Sigmoid colon (tissue), 7 donors: ENCODE data around the gene FAM78B. TPM values are rescaled to one million over a fixed set of nuclear protein-coding genes. Genes with fewer than 3 reads are reported as not detected.

ENCODE experiments used
- DNase-seq: peaks from one replicate; pipeline ENCODE4 v3.0.0-alpha.2; 2019
- H3K27ac ChIP-seq, 4 donors: fragments of 200-600 bp; sonication (generic); one replicate each; pipeline ENCODE4 v1.5.1; 2016 to 2019; ENCODE audit warnings: mild to moderate bottlenecking in 1 of 4
- H3K27me3 ChIP-seq, 3 donors: fragments of 200-600 bp; sonication (generic); one replicate each; pipeline ENCODE4 v1.5.1; 2019; ENCODE audit warnings: mild to moderate bottlenecking in 1 of 3
- H3K36me3 ChIP-seq, 4 donors: fragments of 200-600 bp; sonication (generic); one replicate each; pipeline ENCODE4 v1.5.1; 2016 to 2019
- H3K4me1 ChIP-seq, 4 donors: fragments of 200-600 bp; sonication (generic); one replicate each; pipeline ENCODE4 v1.5.1; 2017 to 2019
- H3K4me3 ChIP-seq, 4 donors: fragments of 200-600 bp; sonication (generic); one replicate each; pipeline ENCODE4 v1.5.1; 2017 to 2019; ENCODE audit warnings: mild to moderate bottlenecking in 2 of 4, moderate library complexity in 1 of 4
- H3K9me3 ChIP-seq, 4 donors: fragments of 200-600 bp in 3 of 4; sonication (generic) in 3 of 4; one replicate each; pipeline versions ENCODE4 v1.5.1 to v1.6.1; 2013 to 2019
- CTCF ChIP-seq, 4 experiments: fragments of 450-650 bp in 3 of 4; fragments of 200-600 bp in 1 of 4; IDR thresholded peaks; one replicate each; pipeline ENCODE4 v1.5.1; 2016 to 2019; ENCODE audit warnings: antibody characterized with exemption in 4 of 4, mild to moderate bottlenecking in 3 of 4, moderate library complexity in 2 of 4
- EP300 ChIP-seq, 4 donors: sonication (generic); formaldehyde crosslinking; IDR thresholded peaks; one replicate each; pipeline ENCODE4 v1.6.1; 2017; ENCODE audit warnings: antibody characterized with exemption in 4 of 4
- POLR2A ChIP-seq, 2 donors: fragments of 450-650 bp; IDR thresholded peaks; one replicate each; pipeline ENCODE4 v1.6.1; 2016; ENCODE audit warnings: antibody characterized with exemption in 2 of 2, mild to moderate bottlenecking in 2 of 2, moderate library complexity in 2 of 2
- POLR2AphosphoS5 ChIP-seq, 4 donors: sonication (generic); formaldehyde crosslinking; IDR thresholded peaks; one replicate each; pipeline ENCODE4 v1.6.1; 2017; ENCODE audit warnings: antibody characterized with exemption in 4 of 4
- WGBS, 2 donors: extraction: QIAGEN DNeasy Blood & Tissue Kit; methylation state at CpG; one replicate each; pipeline ENCODE4 v1.1.7; 2013; 5-methylcytosine and 5-hydroxymethylcytosine counted together
- intact Hi-C: fragments of 100-400 bp; cut with DNase I; formaldehyde crosslinking; loops from one replicate; pipeline ENCODE4 v1.15.1; 2023
- polyA plus RNA-seq, 3 donors: library from polyadenylated mRNA; stranded (reverse); fragments of 200-250 nt; gene quantifications; one replicate each; pipeline ENCODE4 v1.2.3, GENCODE V29; 2013
- total RNA-seq, 4 donors: library from RNA; depleted of rRNA; stranded (reverse); fragments of >200 nt; gene quantifications; one replicate each; pipeline ENCODE4 v1.1.0, GENCODE V29; 2016
- donor health status: healthy with polysubstance abuse.
- donor health status: Bipolar disorder and iron deficiency.
- donor health status: healthy.

Gene FAM78B
- total and polyA plus RNA-seq, 7 donors = 0.23 to 5.4 (median 2.0) TPM

GRCh38 chr1:166152978-166153377 lies 13.8 kb downstream of the FAM78B start:
- WGBS, 2 donors = 88 to 90% methylated on average over 2 of the region's 2 CpGs
- H3K27ac ChIP-seq = no peak overlapping the region
- H3K9me3 ChIP-seq = no peaks in the 10 kb centered on the region
- DNase-seq = no peak
- no peaks in the 10 kb centered on the region for H3K27me3 ChIP-seq
- intact Hi-C loops = no loop called here
- TF ChIP-seq CTCF (IDR thresholded peaks at IDR 0.05) = no peak
- no peak for TF ChIP-seq POLR2A (IDR thresholded peaks at IDR 0.05)
- TF ChIP-seq EP300 (IDR thresholded peaks at IDR 0.05) = no peak
- no peak for TF ChIP-seq POLR2AphosphoS5 (IDR thresholded peaks at IDR 0.05)
- H3K4me1 ChIP-seq = no peaks in the 10 kb centered on the region
- no peaks in the 10 kb centered on the region for H3K36me3 ChIP-seq
- H3K4me3 ChIP-seq = no peak overlapping the region

GRCh38 chr1:166151804-166152203 lies 15.0 kb downstream of the FAM78B start:
- no peaks in the 10 kb centered on the region for H3K27me3 ChIP-seq
- H3K27ac ChIP-seq = no peak overlapping the region
- intact Hi-C loops = no loop called here
- 90 to 94% methylated on average over 5 of the region's 5 CpGs for WGBS, 2 donors
- no peak for DNase-seq
- H3K9me3 ChIP-seq = no peaks in the 10 kb centered on the region
- H3K4me1 ChIP-seq = peaks cover 0 to 4% (median 0%) of the 10 kb centered on the region in 4 donors
- TF ChIP-seq POLR2AphosphoS5 (IDR thresholded peaks at IDR 0.05) (no peak), EP300 (IDR thresholded peaks at IDR 0.05) (no peak), POLR2A (IDR thresholded peaks at IDR 0.05) (no peak), CTCF (IDR thresholded peaks at IDR 0.05) (no peak)
- H3K36me3 ChIP-seq = no peaks in the 10 kb centered on the region
- no peak overlapping the region for H3K4me3 ChIP-seq

GRCh38 chr1:166145499-166145898 lies 21.3 kb downstream of the FAM78B start:
- Histone ChIP-seq H3K9me3 (no peaks in the 10 kb centered on the region), H3K27ac (peak overlapping the region in 1 of 4 donors; percentile 37), H3K36me3 (no peaks in the 10 kb centered on the region), H3K4me1 (peaks cover 0 to 15% (median 13%) of the 10 kb centered on the region in 4 donors), H3K4me3 (no peak overlapping the region), H3K27me3 (no peaks in the 10 kb centered on the region)
- DNase-seq = no peak
- intact Hi-C loops = no loop called here
- TF ChIP-seq POLR2AphosphoS5 (IDR thresholded peaks at IDR 0.05) (peak in 3 of 4 donors; percentile 32 to 56 (median 36)), CTCF (IDR thresholded peaks at IDR 0.05) (no peak), POLR2A (IDR thresholded peaks at IDR 0.05) (no peak), EP300 (IDR thresholded peaks at IDR 0.05) (no peak)
- WGBS, 2 donors = 34 to 75% methylated on average over 1 of the region's 1 CpG

GRCh38 chr1:166141969-166142368 lies 24.8 kb downstream of the FAM78B start:
- intact Hi-C loops = no loop called here
- H3K4me3 ChIP-seq = no peak overlapping the region

More at GRCh38 chr1:166141969-166142368, 24.8 kb downstream of the FAM78B start:
- TF ChIP-seq POLR2A (IDR thresholded peaks at IDR 0.05) (no peak), POLR2AphosphoS5 (IDR thresholded peaks at IDR 0.05) (no peak), CTCF (IDR thresholded peaks at IDR 0.05) (no peak), EP300 (IDR thresholded peaks at IDR 0.05) (no peak)
- no peak for DNase-seq
- Histone ChIP-seq H3K27me3 (no peaks in the 10 kb centered on the region), H3K27ac (no peak overlapping the region), H3K4me1 (peaks cover 0 to 15% (median 13%) of the 10 kb centered on the region in 4 donors), H3K36me3 (no peaks in the 10 kb centered on the region), H3K9me3 (no peaks in the 10 kb centered on the region)
